Left ventricle myocardium superior (tissue), 1 donor: Measurements from ENCODE around the gene EPHB6. TPM values are rescaled to one million over a fixed set of nuclear protein-coding genes. Genes with fewer than 3 reads are reported as not detected.
A peak's percentile ranks its signal among the peaks of the same experiment; 100 is the strongest.

ENCODE experiments used
- ATAC-seq: fragments of 200-7000 bp; cut with Tn5 transposase; one replicate; pipeline ENCODE4 v1.9.1; 2020; ENCODE audit warnings: mild to moderate bottlenecking, moderate library complexity
- DNase-seq: peaks from one replicate; pipeline ENCODE4 v3.0.0-alpha.2; 2020
- intact Hi-C: fragments of 100-400 bp; cut with micrococcal nuclease; formaldehyde crosslinking; loops from one replicate; pipeline ENCODE4 v1.11.0; 2022
- total RNA-seq: library from RNA; stranded (reverse); fragmentation: NEBNext Ultra II Directional; extraction: Animal tissue kit (Norgen Biotek cat#: 25700); gene quantifications from one replicate; pipeline ENCODE4 v1.2.1, GENCODE V29; 2021
- donor health status: DM: no; HTN: yes; CAD: no; lungs with severe emphysema.

Gene EPHB6
- total RNA-seq, 1 donor from 2014 or later = 3.9 TPM

GRCh38 chr7:142862786-142863400, 8.0 kb downstream of the EPHB6 start:
- DNase-seq (no peak), ATAC-seq (no peak)
- intact Hi-C loops = no loop called here

GRCh38 chr7:142863891-142864685, 9.2 kb downstream of the EPHB6 start:
- DNase-seq = no peak
- ATAC-seq = no peak
- intact Hi-C loops = no loop called here

DNA sequence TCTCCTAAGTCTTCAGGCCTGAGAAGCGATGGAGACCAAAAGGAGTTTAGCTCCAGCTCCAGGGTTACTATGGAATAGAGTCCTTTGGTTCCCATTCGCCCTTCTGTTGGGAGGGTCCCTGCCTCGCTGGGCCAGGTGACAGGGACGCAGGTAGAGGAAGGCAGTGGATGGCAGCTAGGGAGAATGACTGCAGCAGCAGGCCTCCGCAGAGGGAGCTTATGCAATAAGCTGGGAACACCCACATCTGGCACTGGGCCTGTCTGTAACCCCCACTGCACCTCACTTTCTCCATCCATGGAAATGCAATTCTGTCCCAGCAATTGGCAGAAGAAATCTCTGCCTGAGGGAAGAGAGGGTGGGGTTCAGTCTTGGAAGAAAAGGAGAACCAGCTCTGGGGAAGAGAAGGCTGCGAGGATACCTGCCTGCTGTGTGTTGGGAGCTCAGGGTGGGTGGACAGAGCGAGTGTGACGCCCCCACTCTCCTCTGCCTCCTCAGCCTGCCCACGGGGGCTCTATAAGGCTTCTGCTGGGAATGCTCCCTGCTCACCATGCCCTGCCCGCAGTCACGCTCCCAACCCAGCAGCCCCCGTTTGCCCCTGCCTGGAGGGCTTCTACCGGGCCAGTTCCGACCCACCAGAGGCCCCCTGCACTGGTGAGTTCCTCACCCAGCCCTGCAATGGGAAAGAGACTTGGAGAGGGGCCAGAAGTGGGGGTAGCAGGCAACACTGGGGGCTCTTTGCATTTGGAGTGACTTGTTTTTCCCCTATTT, 10.3 kb downstream of the EPHB6 start:
- intact Hi-C loops = no loop called here
- no peak for DNase-seq

GRCh38 chr7:142865766-142866165, 10.9 kb downstream of the EPHB6 start:
- ATAC-seq (no peak), DNase-seq (no peak)
- intact Hi-C loops = no loop called here

More for the DNA sequence above, 10.3 kb downstream of the EPHB6 start:
- ATAC-seq = no peak

GRCh38 chr7:142866361-142867096, 11.7 kb downstream of the EPHB6 start:
- intact Hi-C loops = no loop called here
- peak; percentile 76 for ATAC-seq
- peak; percentile 50 for DNase-seq

DNA sequence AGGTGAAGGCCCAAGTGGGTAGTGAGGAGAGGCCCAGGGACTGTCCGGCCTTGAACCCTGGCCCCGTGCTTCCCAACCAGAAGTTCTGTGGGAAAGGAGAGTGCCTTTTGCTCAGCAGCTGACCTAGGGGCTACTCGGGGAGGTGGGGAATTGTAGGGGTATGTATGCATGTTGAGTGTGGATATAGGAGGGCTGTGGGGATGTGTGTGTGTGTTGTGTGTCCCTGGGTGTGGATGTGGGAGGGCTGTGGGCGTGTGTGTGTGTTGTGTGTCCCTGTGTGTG, 12.2 kb downstream of the EPHB6 start:
- intact Hi-C loops = no loop called here
- no peak for ATAC-seq
- no peak for DNase-seq

GRCh38 chr7:142867398-142868187, 12.7 kb downstream of the EPHB6 start:
- DNase-seq (no peak), ATAC-seq (no peak)
- intact Hi-C loops = no loop called here

GRCh38 chr7:142868188-142868985, 13.5 kb downstream of the EPHB6 start:
- no peak for ATAC-seq
- intact Hi-C loops = no loop called here
- no peak for DNase-seq

GRCh38 chr7:142868986-142869415, 14.1 kb downstream of the EPHB6 start:
- intact Hi-C loops = no loop called here
- no peak for ATAC-seq
- DNase-seq = no peak

GRCh38 chr7:142869434-142869833, 14.6 kb downstream of the EPHB6 start:
- no peak for ATAC-seq
- intact Hi-C loops = no loop called here

GRCh38 chr7:142870147-142870559, 15.3 kb downstream of the EPHB6 start:
- intact Hi-C loops = no loop called here
- DNase-seq = no peak
- ATAC-seq = no peak

More at GRCh38 chr7:142869434-142869833, 14.6 kb downstream of the EPHB6 start:
- DNase-seq = no peak

- intact Hi-C loops = no loop called here
- ATAC-seq = no peak
- no peak for DNase-seq
These were observed 15.8 kb downstream of the EPHB6 start for GRCh38 chr7:142870566-142871259.

GRCh38 chr7:142871260-142872105, 16.6 kb downstream of the EPHB6 start:
- ATAC-seq = no peak
- DNase-seq = no peak
- intact Hi-C loops = no loop called here

- ATAC-seq (no peak), DNase-seq (no peak)
- intact Hi-C loops = no loop called here
These were observed 17.3 kb downstream of the EPHB6 start for GRCh38 chr7:142872106-142872675.

GRCh38 chr7:142873281-142873784, 18.5 kb downstream of the EPHB6 start:
- intact Hi-C loops = no loop called here
- DNase-seq (no peak), ATAC-seq (no peak)

GRCh38 chr7:142873871-142874270, 19.0 kb downstream of the EPHB6 start:
- DNase-seq (no peak), ATAC-seq (no peak)
- intact Hi-C loops = no loop called here
